Fibroblast of skin of scalp (primary cell): ENCODE measurements around the gene SDK2. TPM values are rescaled to one million over a fixed set of nuclear protein-coding genes. Genes with fewer than 3 reads are reported as not detected.

ENCODE experiments used
- DNase-seq: peaks from one replicate; pipeline ENCODE4 v3.0.0-alpha.2; 2013
- polyA plus RNA-seq, 2 experiments: library from polyadenylated mRNA; unstranded; fragments of 120-200 nt; gene quantifications; one replicate each; pipeline ENCODE4 v1.2.1, GENCODE V29; 2013; ENCODE audit not compliant: insufficient read length in 2 of 2

The SDK2 gene
- 2.4 TPM for polyA plus RNA-seq (2013, experiment 1 of 2; ENCODE audit: insufficient read length)
- 2.7 TPM for polyA plus RNA-seq (2013, experiment 2 of 2; ENCODE audit: insufficient read length)

DNA sequence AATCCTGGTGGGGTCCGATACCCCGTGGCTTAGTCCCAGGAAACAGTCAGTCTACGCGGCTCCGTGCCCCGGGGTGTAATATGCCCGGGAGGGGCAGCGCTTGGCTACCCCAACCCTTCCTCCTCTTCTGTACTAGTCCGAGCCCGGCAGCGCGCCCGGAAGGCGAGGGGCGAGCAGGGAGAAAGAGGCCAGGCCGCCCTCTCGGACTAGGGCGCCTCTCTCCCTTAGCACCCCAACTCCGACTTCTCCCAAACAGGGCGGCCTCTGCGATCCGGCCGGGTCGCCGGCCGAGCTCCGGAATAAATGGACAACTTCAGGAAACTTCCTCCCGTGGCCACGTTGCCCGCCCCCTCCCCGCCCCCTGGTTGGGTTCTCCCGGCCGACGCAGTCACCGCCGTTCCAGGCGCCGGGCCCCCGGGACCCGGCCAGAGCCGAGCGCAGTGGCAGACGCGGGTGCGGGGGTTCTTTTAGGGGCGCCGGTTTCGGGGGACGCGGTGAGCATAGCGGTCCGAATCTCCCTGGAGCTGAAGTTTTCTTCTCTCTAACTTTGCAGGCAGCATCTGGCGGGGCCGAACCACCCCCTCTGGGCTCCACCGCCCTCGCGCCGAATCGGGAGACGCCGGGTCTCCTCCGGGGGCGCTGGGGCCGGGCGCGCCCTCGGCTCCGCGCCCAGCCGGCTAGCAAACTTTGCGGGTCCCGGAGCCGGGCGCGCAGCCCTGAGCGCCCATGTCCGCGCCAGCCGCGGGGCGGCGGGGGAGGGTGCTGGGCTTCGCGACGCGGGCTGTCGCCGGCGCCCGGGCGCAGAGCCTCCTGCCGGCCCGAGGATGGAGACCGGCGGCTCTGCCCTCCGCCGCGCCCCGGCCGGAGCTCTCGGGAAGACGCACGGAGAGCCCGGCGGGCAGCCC lies at the start of gene SDK2:
Gene SDK2, minus strand, starts transcription at position 301 of the 905 bp plus-strand sequence. CDS start 357 bp downstream, outside the sequence.
- no peak for DNase-seq

DNA sequence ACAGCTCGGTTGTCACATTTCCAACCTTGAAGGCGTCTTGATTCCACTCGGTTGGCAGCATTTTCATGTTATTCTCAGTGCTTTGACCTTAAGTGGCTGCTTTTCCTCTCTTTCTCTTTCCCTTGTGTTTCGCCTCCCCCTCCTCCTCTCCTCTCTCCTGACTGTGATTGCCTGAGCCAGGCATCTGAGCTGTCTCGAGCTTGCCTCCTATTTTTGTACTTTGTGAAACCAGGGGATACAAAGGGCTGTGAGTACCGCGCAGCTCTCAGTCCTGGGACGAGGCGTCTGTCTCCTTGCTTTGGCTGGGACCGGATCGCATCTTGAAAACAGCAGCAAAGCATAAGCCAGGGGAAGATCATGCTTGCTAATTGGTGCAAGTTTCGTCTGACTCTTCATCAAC lies 48.8 kb upstream of the SDK2 start:
- no peak for DNase-seq

- DNase-seq = no peak
Measured at GRCh38 chr17:73691321-73691766, 47.1 kb upstream of the SDK2 start.

DNA sequence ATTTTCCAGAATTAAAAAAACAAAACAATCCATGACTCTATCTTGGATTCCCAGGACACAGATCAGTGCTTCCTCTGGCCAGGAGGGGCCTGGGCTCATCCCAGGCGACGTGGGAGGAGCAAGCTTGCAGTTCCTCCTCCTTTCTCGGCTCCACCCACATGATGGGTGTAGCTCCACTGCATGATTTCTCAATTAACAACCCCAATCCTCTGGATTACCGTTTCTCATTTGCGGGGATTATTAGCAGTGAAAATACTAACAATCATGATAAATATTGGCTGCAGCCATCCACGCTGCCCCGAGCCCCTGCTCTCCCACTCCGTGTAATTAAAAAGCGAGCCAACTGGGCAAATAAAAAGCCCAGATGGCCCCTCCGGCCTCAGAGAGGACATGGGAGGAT lies 46.4 kb upstream of the SDK2 start:
- DNase-seq = no peak

DNA sequence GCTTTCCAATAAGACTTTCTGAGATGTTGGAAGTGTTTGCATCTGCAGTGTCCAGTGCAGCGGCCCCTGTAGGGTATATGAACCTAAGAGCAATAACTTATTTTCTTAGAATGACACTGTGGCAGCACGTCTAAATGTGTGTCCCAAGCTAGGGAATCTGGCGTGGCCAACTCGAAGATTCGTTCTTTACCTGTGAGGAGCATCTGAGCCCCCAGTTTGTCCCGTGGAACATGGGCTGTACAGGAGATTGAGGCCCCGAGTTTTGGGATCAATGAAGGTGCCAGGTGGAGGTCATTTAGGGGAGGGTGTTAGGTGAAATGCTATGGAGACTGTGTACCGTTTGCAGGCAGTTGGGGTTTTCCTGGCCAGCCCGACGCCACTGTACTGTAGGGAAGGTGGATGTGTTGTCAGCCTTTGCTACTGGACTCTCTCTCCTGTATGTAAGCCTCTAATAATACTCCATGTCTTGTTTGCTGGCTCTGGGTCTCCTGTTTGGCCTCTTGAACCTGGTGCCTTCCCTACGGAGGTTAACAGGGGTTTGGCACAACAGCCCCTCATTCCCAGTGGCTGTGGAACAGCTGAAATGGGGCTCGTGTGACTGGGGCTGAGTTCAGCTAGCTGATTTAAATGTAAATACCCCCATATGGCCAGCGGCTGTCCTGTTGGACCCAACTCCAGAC lies 45.5 kb upstream of the SDK2 start:
- DNase-seq = no peak

GRCh38 chr17:73686961-73687360 lies 42.7 kb upstream of the SDK2 start:
- no peak for DNase-seq

- no peak for DNase-seq
Measured at GRCh38 chr17:73686126-73686525, 41.9 kb upstream of the SDK2 start.

DNA sequence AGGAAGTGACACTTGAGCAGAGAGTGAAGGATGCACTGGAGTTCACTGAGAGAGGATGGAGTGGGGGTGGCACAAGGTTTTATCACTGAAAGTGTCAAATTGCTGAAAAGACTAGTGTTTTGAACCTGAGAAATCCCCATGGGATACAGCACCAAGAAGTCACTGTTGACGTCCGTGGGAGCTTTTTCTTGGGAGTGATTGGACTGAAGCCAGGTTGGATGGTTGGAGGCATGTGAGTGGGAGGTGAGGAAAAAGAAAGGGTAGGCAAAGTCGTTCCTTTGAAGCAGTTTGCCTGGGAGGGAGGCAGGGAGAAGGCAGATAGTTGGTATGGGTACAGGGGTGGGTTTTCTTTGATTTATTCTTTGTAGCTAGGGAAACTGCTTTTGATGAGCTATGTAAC lies 39.9 kb upstream of the SDK2 start:
- DNase-seq = no peak

DNA sequence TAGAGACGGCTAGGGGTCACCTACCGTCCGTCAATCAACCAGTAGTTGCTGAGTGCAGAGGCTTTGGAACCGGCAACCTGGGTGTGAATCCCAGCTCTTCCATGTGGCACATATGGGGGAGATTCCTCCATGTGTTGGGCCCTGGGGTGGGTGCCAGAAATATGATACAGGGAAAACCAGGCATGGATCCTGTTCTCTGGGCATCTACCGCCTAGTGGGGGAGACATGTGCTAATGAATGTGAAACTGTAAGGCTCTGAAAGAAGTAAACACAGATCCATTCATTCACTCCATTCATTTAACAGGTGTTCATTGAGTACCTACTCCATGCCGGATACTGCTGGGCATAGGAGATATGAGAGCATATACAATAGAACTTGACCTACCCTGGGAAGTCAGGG lies 39.5 kb upstream of the SDK2 start:
- DNase-seq = no peak

- no peak for DNase-seq
Measured at GRCh38 chr17:73681946-73682345, 37.7 kb upstream of the SDK2 start.

DNA sequence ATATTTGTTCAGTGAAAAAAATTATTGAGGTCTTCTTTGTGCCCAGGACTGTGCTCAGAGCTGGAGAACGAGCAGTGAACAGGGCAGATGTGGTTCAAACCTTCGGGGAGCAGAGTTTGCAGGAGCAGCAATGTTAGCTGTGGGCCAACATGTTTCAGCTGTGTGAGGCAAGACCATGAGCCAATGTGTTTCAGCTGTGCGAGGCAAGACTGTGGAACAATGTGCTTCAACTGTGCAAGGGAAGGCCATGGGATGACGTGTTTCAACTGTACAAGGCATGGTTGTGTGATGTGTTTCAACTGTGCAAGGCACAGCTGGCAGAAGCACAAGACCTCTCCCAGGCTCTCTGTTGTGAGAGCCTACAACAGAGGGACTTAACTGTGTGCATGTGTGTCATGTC lies 35.2 kb upstream of the SDK2 start:
- DNase-seq = no peak

GRCh38 chr17:73678999-73679398 lies 34.8 kb upstream of the SDK2 start:
- DNase-seq = no peak

DNA sequence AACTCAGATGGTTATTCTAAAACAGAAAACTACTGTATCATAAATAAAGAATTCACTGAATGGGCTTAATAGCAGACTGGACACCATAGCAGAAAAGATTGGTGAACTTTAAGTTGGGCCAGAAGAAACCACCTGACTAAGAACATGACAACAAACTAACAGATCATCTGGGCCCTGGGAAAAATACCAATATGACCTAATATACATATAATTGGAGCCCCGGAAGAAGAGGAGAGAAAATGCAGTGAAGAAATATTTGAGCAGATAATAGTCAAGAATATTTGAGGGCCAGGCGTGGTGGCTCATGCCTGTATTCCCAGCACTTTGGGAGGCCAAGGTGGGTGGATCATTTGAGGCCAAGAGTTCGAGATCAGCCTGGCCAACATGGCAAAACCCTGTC lies 25.5 kb upstream of the SDK2 start:
- DNase-seq = no peak

DNA sequence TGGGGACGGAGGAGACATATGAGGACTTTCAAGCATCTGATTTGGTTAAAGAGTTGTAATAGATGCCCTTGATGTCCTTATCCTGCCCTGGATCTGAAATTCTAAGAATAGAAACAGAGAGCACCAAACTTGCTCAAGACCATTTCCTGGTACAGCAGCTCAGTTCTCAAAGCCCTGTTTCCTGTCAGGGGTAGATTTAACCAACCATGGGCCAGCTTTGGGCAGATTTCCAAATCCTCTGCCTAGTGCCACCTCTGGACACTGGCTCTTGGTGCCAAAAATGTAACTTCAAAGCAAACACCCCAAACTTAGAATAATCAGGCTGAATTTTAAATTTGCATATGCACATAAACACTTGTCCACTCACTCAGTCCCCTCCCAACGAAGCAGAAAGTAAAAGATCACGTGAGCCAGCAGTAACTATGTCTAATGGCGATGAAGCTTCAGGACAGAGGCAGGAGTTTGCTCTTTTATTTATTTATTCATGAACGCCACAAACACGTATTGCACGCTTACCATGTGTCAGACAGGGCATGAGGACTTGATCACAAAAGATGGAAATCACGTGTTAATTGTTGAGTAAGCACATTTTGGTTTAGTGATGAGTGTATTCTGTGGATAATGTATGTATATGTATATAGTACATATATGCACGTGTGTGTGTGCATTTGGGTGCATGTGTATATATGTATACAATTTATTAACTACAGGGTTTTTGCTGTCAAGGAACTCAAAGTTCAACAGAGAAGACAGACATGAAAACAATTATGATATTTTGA lies 23.1 kb upstream of the SDK2 start:
- no peak for DNase-seq

GRCh38 chr17:73663614-73664013 lies 19.4 kb upstream of the SDK2 start:
- no peak for DNase-seq

GRCh38 chr17:73660366-73660765 lies 16.1 kb upstream of the SDK2 start:
- no peak for DNase-seq

DNA sequence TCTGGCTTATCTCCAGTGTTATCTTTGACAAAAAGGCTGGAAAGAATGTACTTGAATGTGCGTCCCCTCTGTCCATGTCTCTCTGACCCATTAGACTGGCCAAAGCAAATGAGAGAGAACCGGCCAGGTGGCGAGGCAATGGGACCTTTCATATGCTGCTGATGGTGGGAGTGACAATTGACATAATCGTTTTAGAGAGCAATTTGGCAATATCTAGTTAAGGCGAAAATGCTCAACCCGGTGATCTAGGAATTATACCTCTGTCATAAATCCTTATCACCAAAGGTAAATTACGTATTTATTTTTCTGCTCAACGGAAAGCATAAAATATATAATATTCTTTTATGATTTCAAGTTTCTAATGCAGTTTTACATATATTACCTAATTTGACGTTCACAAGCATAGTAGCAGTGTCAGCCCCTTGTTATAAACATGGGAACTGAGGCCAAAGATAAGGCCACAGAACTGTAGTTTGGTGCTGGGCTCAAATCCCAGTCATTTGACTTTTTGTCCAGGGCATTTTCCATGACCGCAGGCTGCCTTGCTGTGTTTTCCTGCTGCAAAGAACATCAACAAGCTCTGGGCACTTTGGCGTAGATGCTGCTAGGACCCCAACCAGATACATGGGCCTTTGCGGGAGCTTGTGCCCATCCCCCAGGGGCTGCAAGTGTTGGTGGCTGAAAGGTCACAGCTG lies 14.7 kb upstream of the SDK2 start:
- DNase-seq = no peak

- peak; percentile 45 for DNase-seq
Measured at GRCh38 chr17:73657473-73658116, 13.3 kb upstream of the SDK2 start.

DNA sequence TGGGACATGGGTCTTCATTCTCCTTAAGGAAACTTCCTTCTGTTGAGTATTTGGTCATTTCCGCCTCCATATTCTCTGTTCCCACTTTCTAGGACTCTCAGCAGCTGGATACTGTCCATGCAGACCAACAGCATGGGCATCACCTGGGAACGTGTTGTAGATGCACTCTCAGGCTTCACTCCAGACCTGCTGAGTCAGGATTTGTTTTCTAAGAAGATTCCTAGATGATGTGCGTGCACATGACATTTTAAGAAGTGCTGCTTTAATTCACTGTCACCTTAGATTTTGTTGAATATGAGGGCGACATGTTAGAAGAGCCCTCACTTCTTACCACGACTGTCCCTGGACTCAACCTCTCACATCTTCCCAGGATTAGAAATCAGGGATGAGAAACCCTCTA lies 10.0 kb upstream of the SDK2 start:
- DNase-seq = no peak

- no peak for DNase-seq
Measured at GRCh38 chr17:73653810-73654209, 9.6 kb upstream of the SDK2 start.

- DNase-seq = no peak
Measured at GRCh38 chr17:73652886-73653480, 8.7 kb upstream of the SDK2 start.
